GM12878 (cell line): ENCODE data around the gene SLC2A4RG. TPM values are rescaled to one million over a fixed set of nuclear protein-coding genes. Genes with fewer than 3 reads are reported as not detected.

Experiments used
- ATAC-seq: fragments of 200-7000 bp; cut with Tn5 transposase; 3 replicates; pipeline ENCODE4 v1.9.1; 2020; ENCODE audit warnings: mild to moderate bottlenecking, moderate library complexity
- BruUV-seq: library from RNA; stranded (reverse); fragments of 400-500 nt; replicated peaks from 2 replicates; lab custom pipeline; 2021; lab: Mats Ljungman, UMichigan
- CTCF ChIA-PET: fragments of 300-600 bp; sonication (Branson Sonifier 250); formaldehyde crosslinking; extraction: SDS; loops from one replicate; lab custom pipeline; 2021; ENCODE audit warnings: inconsistent platforms; lab: Yijun Ruan, JAX
- POLR2A ChIA-PET: fragments of 350-600 bp; formaldehyde crosslinking; extraction: SDS; loops from one replicate; lab custom pipeline; 2021; ENCODE audit warnings: inconsistent platforms; lab: Charles Lee
- RAD21 ChIA-PET: fragments of 300-600 bp; sonication (Branson Sonifier 250); formaldehyde crosslinking; loops from one replicate; lab custom pipeline; 2023; ENCODE audit warnings: antibody characterized with exemption; ENCODE audit not compliant: unreplicated experiment; lab: Charles Lee
- SMC1A ChIA-PET: fragments of 300-600 bp; sonication (Branson Sonifier 250); formaldehyde crosslinking; loops from one replicate; lab custom pipeline; 2023; ENCODE audit not compliant: unreplicated experiment, uncharacterized antibody; lab: Charles Lee
- DNase-seq: peaks from one replicate; pipeline ENCODE4 v3.0.0-alpha.2; 2011; ENCODE audit warnings: low read depth, low spot score
- FAIRE-seq: peaks from 3 replicates; lab custom pipeline; 2011; peaks lifted over from hg19 to GRCh38; lab: Jason Lieb, UNC
- H2AFZ ChIP-seq: 2 replicates; pipeline ENCODE4 v1.6.0; 2011; ENCODE audit warnings: low read depth, low read length, control low read depth; ENCODE audit not compliant: control insufficient read depth
- H3K27ac ChIP-seq: 2 replicates; pipeline ENCODE4 v1.5.1; 2011; ENCODE audit warnings: control low read depth; ENCODE audit not compliant: control insufficient read depth, insufficient read depth
- H3K27me3 ChIP-seq, 2 experiments: replicated peaks in 1 of 2; 2 replicates each; pipeline versions ENCODE4 v1.6.0 to v1.6.1; 2011; ENCODE audit warnings: low read length in 1 of 2; ENCODE audit not compliant: control insufficient read depth in 2 of 2, insufficient read depth in 2 of 2
- H3K36me3 ChIP-seq, 2 experiments: 2 replicates each; pipeline ENCODE4 v1.5.1; 2011; ENCODE audit warnings: low read length in 1 of 2; ENCODE audit not compliant: control insufficient read depth in 2 of 2, insufficient read depth in 2 of 2
- H3K4me1 ChIP-seq: 2 replicates; pipeline ENCODE4 v1.6.1; 2011; ENCODE audit warnings: mild to moderate bottlenecking, low read length, moderate library complexity, mixed read lengths; ENCODE audit not compliant: control insufficient read depth, insufficient read depth
- H3K4me2 ChIP-seq: 2 replicates; pipeline ENCODE4 v1.6.0; 2011; ENCODE audit warnings: control low read depth; ENCODE audit not compliant: control insufficient read depth, insufficient read depth
- H3K4me3 ChIP-seq: fragments of 200-600 bp; sonication (generic); 2 replicates; pipeline ENCODE4 v1.5.1; 2016
- H3K79me2 ChIP-seq: 2 replicates; pipeline ENCODE4 v1.6.0; 2011; ENCODE audit warnings: low read length; ENCODE audit not compliant: control insufficient read depth, insufficient read depth
- H3K9ac ChIP-seq: 2 replicates; pipeline ENCODE4 v1.8.0; 2011; ENCODE audit warnings: low read length, control low read depth, mixed read lengths; ENCODE audit not compliant: control insufficient read depth, insufficient read depth
- H3K9me3 ChIP-seq: replicated peaks from 3 replicates; pipeline ENCODE4 v1.5.1; 2011; ENCODE audit warnings: mild to moderate bottlenecking, low read length; ENCODE audit not compliant: control insufficient read depth, insufficient read depth
- H4K20me1 ChIP-seq: 2 replicates; pipeline ENCODE4 v1.6.0; 2011; ENCODE audit not compliant: control insufficient read depth, insufficient read depth
- ATF7 ChIP-seq: fragments of 450-650 bp; IDR thresholded peaks from 2 replicates; pipeline ENCODE4 v1.6.1; 2016; ENCODE audit warnings: low read depth, mild to moderate bottlenecking
- CREM ChIP-seq: IDR thresholded peaks from 2 replicates; pipeline ENCODE4 v1.6.1; 2014; ENCODE audit warnings: antibody characterized with exemption, low read depth
- EED ChIP-seq: sonication (generic); IDR thresholded peaks from 2 replicates; pipeline ENCODE4 v1.6.1; 2016; ENCODE audit warnings: antibody characterized with exemption, low read depth
- ELK1 ChIP-seq: IDR thresholded peaks from 2 replicates; pipeline ENCODE4 v1.6.1; 2012; ENCODE audit warnings: low read depth, low read length, improper control_type of control experiment
- FOXM1 ChIP-seq: IDR thresholded peaks from 2 replicates; pipeline ENCODE4 v1.6.1; 2012; ENCODE audit warnings: low read depth, mild to moderate bottlenecking, inconsistent platforms, low read length, moderate library complexity
- HDGF ChIP-seq: fragments of 450-650 bp; IDR thresholded peaks from 2 replicates; pipeline ENCODE4 v1.6.1; 2016; ENCODE audit warnings: antibody characterized with exemption
- LARP7 ChIP-seq: fragments of 450-650 bp; IDR thresholded peaks from 2 replicates; pipeline ENCODE4 v1.6.1; 2017; ENCODE audit warnings: mild to moderate bottlenecking
- MYB ChIP-seq: fragments of 150-350 bp; IDR thresholded peaks from 2 replicates; pipeline ENCODE4 v1.6.1; 2014; ENCODE audit warnings: mild to moderate bottlenecking, low read depth, low read length, borderline replicate concordance
- NBN ChIP-seq: fragments of 450-650 bp; IDR thresholded peaks from 2 replicates; pipeline ENCODE4 v1.6.1; 2016
- PAX8 ChIP-seq: fragments of 450-650 bp; IDR thresholded peaks from 2 replicates; pipeline ENCODE4 v1.6.1; 2017; ENCODE audit warnings: mild to moderate bottlenecking, moderate library complexity
- POU2F2 ChIP-seq: IDR thresholded peaks from 3 replicates; pipeline ENCODE4 v1.6.1; 2011; ENCODE audit warnings: low read depth, mild to moderate bottlenecking, low read length, borderline replicate concordance
- SMARCA5 ChIP-seq: fragments of 450-650 bp; IDR thresholded peaks from 2 replicates; pipeline ENCODE4 v1.6.1; 2017; ENCODE audit warnings: mild to moderate bottlenecking
- SP1 ChIP-seq: IDR thresholded peaks from one replicate; pipeline ENCODE4 v1.6.1; 2011; ENCODE audit warnings: low read depth, low read length
- STAT3 ChIP-seq: IDR thresholded peaks from 2 replicates; pipeline ENCODE4 v1.6.1; 2011; ENCODE audit warnings: low read depth, low read length, improper control_type of control experiment
- TCF12 ChIP-seq: IDR thresholded peaks from 2 replicates; pipeline ENCODE4 v1.6.1; 2011; ENCODE audit warnings: low read depth, mild to moderate bottlenecking, low read length
- ZNF592 ChIP-seq: fragments of 450-650 bp; IDR thresholded peaks from 2 replicates; pipeline ENCODE4 v1.6.1; 2017; ENCODE audit warnings: mild to moderate bottlenecking, moderate library complexity
- WGBS: methylation state at CpG from one replicate; pipeline ENCODE4 v1.1.6; 2016; ENCODE audit warnings: low lambda C conversion rate; ENCODE audit not compliant: insufficient replicate concordance, insufficient coverage; ENCODE audit errors: missing lambda C conversion rate; 5-methylcytosine and 5-hydroxymethylcytosine counted together
- in situ Hi-C: fragments of 300-500 bp; cut with MboI; formaldehyde crosslinking; loops from 9 replicates; pipeline ENCODE4 v1.14.3; 2018; ENCODE audit warnings: mixed read lengths
- intact Hi-C: fragments of 100-400 bp; cut with micrococcal nuclease; formaldehyde crosslinking; loops from one replicate; pipeline ENCODE4 v1.14.2; 2022; ENCODE audit not compliant: unreplicated experiment
- polyA plus RNA-seq, 11 experiments: library from polyadenylated mRNA; depleted of rRNA in 4 of 11; unstranded in 6 of 11; stranded (reverse) in 5 of 11; fragments of >200 nt; fragmentation: Nextera tagmentation in 4 of 11; fragmentation: Illumina TruSeq in 1 of 11; extraction: Ambion mirVana in 4 of 11; extraction: Trizol in 1 of 11; gene quantifications; 1 replicate in 1 of 11; 2 replicates in 10 of 11; pipeline versions ENCODE4 v1.2.1 to v1.2.3, GENCODE V29; 2011 to 2016; ENCODE audit warnings: inconsistent platforms in 2 of 11, missing spikeins in 2 of 11, low read depth in 1 of 11
- total RNA-seq, 4 experiments: library from RNA; depleted of rRNA in 3 of 4; stranded (reverse); fragments of >200 nt in 3 of 4; fragmentation: Illumina TruSeq in 1 of 4; extraction: Trizol in 1 of 4; gene quantifications; 2 replicates each; pipeline versions ENCODE4 v1.2.1 to v1.2.3, GENCODE V29; 2013 to 2021

SLC2A4RG gene
- total and polyA plus RNA-seq, 10 of the 15 experiments (the other 5 are each of a cell fraction or from before 2014, with no cell fraction given): 0.34 to 65.9 (median 13.3) TPM

- CTCF ChIA-PET: no interaction called here
These were observed 8.7 kb downstream of the SLC2A4RG start for GRCh38 chr20:63748070-63748933.

GRCh38 chr20:63748934-63749270 lies 9.3 kb downstream of the SLC2A4RG start:
- Histone ChIP-seq H3K79me2 (no peaks in the 10 kb centered on the region), H3K36me3 (no peaks in the 10 kb centered on the region; a peak in 1 of 4 replicates), H3K9me3 (no peaks in the 10 kb centered on the region), H2AFZ (no peak overlapping the region), H4K20me1 (no peaks in the 10 kb centered on the region), H3K4me3 (no peak overlapping the region), H3K4me1 (no peaks in the 10 kb centered on the region), H3K27ac (no peak overlapping the region), H3K4me2 (no peak overlapping the region), H3K27me3 (no peaks in the 10 kb centered on the region), H3K9ac (no peak overlapping the region)
- intact Hi-C loops: no loop called here
- no TSS peak for BruUV-seq
- ATAC-seq (no peak), FAIRE-seq (no peak), DNase-seq (no peak)
- ChIA-PET RAD21 (no interaction called here), POLR2A (no interaction called here), SMC1A (no interaction called here), CTCF (interaction anchor here (1.3 kb wide), 1 partner anchor 115 kb away, joined by 3 read pairs; no protein-coding TSS in a partner anchor)
- WGBS: 71% methylated on average over 11 of the region's 11 CpGs
- in situ Hi-C loops: no loop called here
- TF ChIP-seq SMARCA5 (no peak), EED (no peak), MYB (no peak), ZNF592 (no peak), ELK1 (no peak), TCF12 (no peak), FOXM1 (no peak), POU2F2 (no peak), STAT3 (no peak), CREM (no peak)

More at GRCh38 chr20:63748070-63748933, 8.7 kb downstream of the SLC2A4RG start:
- Histone ChIP-seq H2AFZ (no peak overlapping the region), H3K79me2 (no peaks in the 10 kb centered on the region), H3K27me3 (no peaks in the 10 kb centered on the region), H3K4me2 (no peak overlapping the region), H4K20me1 (no peaks in the 10 kb centered on the region), H3K4me1 (no peaks in the 10 kb centered on the region), H3K27ac (no peak overlapping the region), H3K4me3 (no peak overlapping the region), H3K9me3 (no peaks in the 10 kb centered on the region), H3K36me3 (no peaks in the 10 kb centered on the region; a peak in 1 of 4 replicates), H3K9ac (no peak overlapping the region)
- DNase-seq (no peak), ATAC-seq (peak; percentile 30; the same call in 2 of the 3 replicates), FAIRE-seq (no peak)
- POLR2A ChIA-PET: no interaction called here
- TF ChIP-seq LARP7: no peak
- TF ChIP-seq EED: no peak
- no peak for TF ChIP-seq PAX8
- no peak for TF ChIP-seq HDGF
- TF ChIP-seq NBN: no peak
- TF ChIP-seq ATF7: no peak
- TF ChIP-seq POU2F2: no peak
- no peak for TF ChIP-seq SP1
- 65% methylated on average over 19 of the region's 20 CpGs for whole genome bisulfite sequencing
- SMC1A ChIA-PET: no interaction called here
- RAD21 ChIA-PET: no interaction called here
- in situ Hi-C loops: no loop called here
- no TSS peak for BruUV-seq
- intact Hi-C loops: no loop called here
